NCI-H146 treated with DMSO at 0.1 percent for 48 hours (cell line): ENCODE results near the gene CELF2.
"Not testable (repeated sequence)": the region's sequence is repeated elsewhere in the genome, so short reads cannot be mapped to it uniquely, and the experiment has no call there.

Source experiments
- DNase-seq: peaks from one replicate; lab custom pipeline; 2025; ENCODE audit not compliant: unreplicated experiment; lab: John Stamatoyannopoulos, UW

Gene CELF2

DNA sequence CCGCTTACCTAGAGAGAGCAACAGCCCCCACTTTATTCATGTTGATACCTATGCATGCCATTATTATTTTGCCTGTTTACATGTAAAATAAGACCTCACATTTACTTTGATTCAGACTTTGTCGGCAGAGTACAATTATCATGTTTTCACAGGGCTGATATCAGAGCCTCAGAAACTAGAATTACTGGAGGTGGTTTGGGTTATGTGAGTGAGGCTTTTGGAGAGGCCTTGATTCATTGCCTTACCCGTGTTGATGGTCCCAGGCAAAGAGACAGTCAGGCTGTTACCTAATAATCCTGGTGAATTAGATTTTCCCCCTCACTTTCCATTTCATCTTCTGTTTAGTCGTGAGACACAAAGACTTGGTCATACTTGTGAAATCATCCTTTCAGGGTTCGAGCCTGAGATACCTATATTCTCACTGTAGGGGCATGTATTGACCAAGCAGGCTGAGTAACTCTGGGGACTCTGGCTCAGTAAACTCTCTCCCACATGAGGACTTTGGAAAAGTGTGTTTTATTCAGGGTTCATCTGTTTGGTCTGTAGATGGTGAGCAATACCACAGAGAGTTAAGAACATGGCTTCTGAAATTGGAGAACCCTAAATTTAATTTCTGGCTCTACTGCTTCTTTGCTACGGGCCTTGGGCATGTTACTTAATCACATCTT, 150.9 kb downstream of the CELF2 start:
- no peak for DNase-seq

DNA sequence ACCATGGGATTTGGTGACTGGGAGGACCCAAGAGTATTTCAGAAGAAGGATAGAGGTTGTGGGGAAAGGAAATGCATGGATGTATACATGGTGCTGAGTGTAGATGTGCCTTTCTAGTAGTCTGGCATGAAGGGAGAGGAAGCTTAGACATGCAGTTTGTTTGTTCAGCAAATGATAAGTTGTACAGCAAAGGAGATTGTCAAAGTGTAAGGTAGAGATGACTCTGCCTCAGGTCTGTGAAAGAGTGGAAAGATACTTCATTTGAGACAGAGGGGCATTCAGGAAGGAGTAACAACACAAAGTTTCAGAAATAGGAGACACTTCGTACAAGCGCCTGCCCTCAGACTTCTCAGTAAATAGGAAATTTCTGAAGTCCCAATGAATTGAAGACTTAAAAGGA, 152.3 kb downstream of the CELF2 start:
- no peak for DNase-seq

DNA sequence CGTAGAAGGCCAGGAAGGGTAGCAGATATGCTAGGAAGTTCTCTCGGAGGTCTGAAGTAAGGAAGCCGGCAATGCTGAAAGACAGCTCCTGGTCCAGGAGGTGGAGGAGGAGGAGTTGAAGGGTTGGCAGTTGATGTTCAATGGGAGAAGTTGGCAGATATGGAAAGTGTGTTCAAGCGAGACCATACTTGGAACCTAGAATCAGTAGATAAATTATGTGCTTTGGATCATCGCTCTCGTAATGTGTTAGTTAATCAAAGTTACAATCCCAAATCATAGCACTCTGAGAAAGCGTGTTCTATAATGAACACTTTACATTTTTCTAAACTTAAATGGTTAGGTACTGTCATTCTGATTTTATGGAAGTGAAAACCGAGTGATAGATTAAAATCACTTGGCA, 152.9 kb downstream of the CELF2 start:
- DNase-seq, result no peak

DNA sequence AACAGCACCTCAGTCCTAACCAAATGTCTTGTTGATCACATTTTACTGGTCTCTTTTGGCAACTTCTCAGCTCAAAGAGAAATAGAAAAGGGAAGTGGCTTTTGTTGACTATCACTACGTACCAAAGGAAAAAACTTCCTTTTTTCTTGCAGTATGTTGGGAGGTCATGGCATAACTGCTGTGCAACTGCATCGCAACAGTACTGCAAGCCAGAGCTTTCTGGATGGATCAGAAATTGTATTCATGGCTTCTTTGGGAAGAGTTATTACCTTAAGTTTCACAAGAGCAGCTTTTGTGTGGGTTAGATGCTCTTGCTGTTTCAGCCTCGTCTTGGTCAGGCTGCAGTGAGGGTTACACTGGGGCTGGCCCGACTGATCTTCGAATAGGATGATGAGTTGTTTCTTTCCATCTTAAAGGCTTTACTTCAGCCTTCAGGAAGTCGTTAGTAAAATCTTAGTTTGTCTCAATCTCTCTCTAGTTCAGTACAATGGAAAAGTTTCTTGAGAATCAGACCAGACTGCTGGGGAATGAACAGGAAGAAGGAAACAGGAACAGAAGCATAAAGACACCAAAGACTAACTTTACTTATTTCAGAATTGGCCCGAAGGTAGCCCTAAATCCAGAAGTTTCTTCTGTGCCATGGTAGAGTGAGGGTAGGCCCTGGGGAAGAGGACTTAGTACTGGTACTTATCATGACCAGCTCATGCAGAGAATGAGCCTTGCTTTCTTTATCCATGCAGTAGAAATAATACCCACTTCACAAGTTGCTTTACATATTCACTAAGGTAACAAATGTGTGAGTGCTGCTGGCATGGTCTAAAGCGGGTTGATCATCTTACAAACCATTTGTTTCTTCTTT, 153.6 kb downstream of the CELF2 start:
- DNase-seq, result no peak

DNA sequence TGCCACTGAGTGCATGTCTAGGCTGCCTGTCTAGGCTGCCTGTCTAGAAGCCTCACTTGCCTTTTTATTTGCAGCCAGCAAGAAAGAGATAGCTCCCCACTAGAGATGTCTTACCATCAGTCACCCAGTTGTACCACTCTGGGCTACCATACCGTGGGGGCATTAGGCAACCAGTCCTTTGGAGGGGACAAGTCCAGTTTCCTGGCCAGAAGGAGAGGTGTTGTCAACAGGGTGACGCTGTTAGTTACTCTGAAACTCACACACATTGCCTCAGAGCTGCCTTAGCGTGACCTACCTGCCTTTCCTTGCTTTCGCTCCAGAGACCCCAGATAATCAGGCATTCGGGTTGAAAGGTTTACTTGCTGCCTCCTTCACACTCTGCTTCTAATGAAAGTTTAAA, 155.4 kb downstream of the CELF2 start:
- no peak for DNase-seq

DNA sequence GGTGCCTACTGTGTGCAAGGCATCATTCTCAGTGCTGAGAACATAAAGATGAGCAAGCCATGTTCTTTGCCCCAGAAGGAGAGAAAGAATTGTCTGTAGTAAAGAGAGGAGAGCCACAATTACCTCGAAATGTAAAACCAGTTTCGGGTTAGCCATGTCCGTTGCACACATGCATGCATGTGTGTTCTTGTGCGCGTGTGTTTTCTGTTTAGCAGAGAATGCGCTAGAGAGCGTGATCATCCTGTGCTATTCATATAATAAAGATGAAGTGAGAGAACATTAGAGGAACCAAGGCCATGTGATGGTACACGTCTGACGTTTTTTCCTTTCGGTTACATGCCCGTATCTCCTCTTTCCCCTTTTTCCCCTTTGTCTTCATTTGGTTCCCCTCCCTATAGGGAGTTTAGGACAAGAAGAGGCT, 158.2 kb downstream of the CELF2 start:
- no peak for DNase-seq

DNA sequence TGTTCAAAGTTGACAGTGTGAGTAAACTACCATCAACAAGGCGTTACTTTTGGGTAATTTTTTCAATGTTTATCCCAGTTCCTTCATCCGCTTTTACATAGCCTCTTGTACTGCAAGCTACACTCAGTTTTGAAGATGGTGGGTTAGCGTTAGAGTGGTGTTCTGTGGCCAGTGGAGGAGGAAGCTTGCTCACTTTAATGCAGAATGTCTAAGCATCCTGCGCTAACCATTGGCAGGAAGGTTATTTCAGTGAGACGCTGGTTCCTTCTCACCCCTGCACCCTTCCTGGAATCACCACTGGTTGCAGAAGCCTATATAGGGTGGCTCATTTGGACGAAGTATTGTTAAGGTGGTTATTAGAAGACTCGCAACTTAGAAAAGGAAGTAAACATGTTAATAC, 159.1 kb downstream of the CELF2 start:
- DNase-seq, result no peak

DNA sequence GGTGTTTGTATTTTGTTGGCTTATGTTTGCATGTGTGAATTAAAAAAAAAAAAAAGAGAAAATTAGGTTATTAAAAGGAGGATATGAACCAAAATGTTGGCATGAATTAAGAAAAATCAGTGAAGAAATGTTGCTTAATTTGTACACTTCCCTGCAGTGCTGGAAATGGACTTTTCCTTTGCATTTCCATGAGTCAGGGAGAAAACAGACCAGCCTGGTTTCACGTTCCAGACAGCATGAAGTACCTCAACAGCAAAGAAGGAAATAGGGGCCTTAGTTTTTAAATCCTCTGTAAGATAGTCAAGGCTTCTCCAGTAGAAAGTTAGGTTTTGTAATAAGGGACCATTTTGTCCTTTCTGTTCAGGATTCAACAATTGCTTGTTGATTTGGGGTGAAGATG, 159.7 kb downstream of the CELF2 start:
- DNase-seq, result no peak

DNA sequence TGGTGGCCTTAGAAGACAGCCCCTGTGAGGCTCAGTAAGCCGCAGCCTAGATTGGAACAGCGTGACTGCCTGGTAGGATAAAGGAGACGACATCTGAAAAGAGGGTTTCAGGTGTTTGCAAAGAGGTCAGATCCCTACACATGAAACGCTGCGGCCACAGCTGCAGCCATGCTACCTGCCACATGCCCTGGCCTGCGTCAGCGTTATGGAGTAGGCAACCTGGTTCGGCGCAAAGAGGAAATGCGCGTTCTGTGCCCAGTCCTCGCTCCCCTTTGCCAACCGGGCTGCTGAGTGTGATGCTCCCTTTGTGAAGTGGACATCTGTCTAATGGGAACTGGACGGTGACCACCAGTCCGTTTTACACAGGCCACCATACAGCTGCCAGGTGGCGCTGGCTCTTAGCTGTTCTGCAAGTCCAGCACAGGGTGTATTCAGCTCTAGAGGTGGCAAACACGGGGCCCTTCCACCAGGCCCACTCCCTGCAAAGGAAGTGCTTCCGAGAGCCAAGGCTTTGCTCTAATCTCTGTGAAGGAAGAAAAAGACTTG, 160.3 kb downstream of the CELF2 start:
- no peak for DNase-seq

DNA sequence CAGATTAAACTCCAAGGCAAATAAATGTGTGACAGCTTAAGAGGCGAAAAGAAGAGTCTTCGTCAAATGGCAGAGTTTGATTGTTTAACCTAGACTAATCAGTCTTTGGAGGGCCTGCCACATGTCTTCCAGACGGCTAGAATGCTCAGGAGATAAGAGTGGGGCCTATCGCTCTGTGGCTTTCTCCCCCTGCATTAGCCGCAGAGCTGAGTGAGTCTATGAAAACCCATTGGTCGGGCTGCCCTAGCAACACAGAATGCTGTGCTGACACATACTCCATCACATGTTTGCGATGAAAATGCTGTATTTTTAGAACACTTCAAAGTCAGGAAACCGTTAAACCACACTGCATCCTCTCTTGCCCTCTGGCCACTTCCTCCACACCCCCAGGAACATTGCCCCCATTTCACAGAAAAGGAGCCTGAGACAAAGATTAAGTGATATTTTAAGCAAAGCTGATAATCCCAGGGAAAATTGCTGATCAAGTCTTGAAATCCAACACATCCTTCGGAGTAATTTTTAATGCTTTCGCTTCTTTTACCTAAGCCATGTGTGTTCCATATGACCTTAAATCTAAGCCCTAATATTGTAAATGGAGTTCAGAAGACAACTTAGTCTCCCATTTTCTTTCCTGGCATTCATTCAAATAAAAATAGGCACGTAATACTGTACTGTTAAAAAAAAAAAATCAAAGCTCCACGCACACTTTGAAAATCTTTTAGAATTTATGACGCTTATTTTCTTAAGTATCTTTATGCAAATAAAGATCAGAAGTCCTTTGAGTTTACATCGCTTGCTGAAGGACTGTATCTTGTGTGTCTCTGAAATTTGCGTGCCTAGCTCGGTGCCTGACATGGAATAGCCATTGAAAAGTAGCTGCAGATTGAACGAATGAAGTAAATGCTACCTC, 161.2 kb downstream of the CELF2 start:
- DNase-seq, result no peak

DNA sequence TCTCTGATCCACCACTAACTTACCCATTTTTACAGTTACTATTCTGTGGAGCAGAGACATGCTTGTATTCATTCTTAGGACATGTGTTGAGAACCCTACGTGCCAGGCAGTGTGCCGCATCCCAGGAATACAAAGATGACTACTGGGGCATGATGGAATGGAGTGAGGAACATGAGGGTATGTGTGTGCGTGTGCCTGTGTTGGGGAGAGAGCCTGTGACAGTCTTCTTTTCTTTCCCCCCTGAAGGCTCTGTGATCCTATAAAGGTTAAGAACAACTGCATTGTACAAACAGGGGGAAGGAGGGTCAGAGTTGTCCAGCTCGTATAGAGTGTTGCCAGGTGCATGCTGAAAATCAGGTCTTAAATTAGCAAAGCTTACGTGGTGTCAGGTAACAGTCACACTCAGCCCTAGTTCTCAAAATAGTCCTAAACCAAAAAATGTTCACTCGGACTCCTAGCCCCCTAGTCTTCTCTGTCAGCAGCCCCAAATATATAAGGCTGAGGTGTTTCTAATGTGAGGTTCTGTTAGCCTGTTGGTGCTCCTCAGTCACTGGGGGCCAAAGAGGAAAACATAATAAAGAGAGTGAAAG, 161.9 kb downstream of the CELF2 start:
- no peak for DNase-seq

DNA sequence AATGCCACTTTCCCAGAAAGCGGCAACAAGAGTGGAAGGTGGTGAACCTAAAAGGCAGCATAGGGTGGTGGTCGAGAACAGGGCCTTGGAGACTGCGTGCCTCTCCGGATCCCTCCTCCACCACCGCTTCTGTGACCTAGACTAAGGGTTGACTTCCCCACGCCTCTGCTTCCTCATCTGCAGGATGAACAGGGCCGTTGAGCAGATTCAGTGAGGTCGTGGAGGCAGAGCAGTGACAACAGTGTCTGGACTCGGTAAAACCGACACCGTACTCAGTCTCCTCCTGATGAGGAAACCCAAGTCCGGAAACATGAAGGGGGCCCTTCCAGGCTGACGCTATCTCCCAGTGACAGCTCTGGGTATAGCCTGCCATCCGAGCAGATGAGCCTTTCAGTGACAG, 162.6 kb downstream of the CELF2 start:
- no peak for DNase-seq

DNA sequence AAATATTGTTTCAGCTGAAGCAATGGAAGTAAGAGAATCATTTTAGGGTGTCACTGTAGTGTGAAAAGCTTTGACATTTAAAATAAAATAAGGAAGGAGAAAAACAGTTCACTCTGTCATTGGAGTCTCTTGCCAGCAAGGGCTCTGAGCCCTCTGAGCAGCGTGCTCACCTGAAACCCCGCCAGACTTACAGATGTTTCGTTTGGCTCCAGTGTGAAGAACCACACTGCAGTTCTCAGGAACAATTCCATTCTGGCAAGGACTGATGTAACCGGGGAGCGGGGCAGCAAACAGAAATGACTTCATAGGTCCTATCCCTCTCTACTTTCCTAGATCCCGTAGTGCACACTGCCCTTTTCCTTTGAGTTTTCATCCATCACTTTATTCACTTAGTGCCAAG, 164.3 kb downstream of the CELF2 start:
- no peak for DNase-seq

DNA sequence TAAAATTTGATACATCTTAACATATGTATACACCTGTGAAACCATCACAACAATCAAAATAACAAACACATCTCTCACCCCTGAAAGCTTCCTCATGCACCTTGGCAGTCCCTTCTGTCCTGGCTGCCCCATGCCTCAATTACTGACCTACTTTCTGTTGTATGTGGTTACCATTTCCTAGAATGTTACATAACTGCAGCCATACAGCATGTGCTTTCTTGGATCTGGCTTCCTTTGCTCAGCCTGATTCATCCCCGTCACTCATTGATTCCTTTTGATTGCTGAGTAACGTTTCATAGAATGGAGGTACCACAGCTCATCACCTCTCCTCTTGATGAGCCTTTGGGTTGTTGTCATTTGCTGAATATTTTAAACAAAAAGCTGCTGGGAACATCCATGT, 165.3 kb downstream of the CELF2 start:
- no peak for DNase-seq

DNA sequence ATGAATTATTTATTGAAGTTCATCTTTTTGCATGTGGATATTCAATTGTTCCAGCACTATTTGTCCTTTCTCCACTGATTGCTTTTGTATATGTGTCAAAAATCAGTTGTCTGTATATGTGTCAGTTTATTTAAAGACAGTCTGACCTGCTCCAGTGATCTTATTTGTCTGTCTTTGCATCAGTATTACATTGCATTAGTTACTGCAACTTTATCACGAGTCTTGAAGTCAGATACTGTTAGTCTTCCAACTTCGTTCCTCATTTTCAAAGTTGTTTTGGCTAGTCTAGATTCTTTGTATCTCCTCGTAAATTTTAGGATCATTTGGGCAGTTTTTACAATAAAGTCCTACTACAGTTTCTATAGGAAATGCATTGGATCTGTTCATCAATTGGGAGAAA, 166.4 kb downstream of the CELF2 start:
- no peak for DNase-seq

DNA sequence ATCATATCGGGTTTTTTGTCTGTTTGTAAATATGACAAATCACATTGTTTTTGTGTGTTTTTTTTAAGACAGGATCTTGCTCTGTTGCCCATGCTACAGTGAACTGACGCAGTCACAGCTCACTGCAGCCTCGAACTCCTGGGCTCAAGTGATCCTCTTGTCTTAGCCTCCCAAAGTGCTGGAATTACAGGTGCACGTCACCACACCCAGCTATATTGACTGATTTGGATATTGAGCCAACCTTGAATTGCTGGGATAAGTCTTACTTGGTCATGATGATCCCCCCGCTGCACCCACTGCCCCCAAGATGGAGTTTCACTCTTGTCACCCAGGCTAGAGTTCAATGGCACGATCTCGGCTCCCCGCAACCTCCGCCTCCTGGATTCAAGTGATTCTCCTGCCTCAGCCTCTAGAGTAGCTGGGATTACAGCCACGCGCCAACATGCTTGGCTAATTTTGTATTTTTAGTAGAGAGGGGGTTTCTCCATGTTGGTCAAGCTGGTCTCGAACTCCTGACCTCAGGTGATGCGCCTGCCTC, 167.5 kb downstream of the CELF2 start:
- DNase-seq, result not testable (repeated sequence)

DNA sequence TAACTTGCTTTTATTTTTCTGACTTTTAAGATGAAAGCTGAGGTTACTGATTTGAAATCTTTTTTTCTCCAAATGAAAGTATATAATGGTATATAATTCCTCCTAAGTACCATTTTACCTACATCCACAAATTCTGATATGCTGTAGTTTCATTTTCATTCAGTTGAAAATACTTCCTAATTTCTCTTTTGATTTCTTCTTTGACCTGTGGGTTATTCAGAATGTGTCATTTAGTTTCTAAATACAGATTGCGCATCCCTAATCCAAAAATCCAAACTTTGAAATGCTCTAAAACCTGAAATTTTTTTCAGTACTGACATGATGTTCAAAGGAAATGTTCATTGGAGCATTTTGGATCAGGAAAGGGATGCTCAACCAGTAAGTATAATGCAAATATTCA, 168.7 kb downstream of the CELF2 start:
- no peak for DNase-seq

DNA sequence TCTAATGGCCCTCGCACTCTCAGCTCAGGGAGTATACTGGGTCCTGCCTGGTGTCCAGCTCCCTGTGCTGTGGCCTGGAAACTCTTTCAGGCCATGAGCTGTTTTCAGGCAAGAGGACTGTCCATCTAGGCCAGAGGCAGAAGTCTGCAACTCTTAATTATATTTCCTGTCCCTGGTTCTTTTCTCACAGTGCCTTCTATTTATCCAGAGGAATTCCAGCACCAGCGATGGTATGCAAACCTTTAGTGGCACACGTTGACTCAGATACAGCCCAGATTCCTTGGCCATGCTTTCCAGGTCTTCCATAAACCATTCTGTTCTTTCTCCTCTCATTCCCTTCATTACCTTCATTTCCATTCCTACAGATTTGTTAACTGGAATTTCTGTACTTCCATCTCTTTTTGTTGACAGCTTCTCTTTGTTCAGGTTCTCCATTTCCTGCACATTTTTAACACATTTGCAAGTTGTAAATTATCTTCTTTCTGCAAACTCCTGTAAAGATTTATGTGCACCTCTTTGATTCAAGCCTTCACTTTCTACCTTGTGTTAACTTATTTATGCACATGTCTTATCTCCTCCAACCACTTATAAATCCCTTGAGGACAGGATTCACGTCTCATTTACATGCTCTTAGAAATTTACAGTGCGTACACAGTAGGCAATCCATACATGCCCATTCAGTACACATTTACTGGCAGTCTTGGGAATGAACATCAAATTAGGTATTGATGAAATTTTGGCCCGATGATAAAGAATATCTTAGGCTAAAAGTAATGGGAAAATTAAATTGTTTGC, 172.1 kb downstream of the CELF2 start:
- no peak for DNase-seq

DNA sequence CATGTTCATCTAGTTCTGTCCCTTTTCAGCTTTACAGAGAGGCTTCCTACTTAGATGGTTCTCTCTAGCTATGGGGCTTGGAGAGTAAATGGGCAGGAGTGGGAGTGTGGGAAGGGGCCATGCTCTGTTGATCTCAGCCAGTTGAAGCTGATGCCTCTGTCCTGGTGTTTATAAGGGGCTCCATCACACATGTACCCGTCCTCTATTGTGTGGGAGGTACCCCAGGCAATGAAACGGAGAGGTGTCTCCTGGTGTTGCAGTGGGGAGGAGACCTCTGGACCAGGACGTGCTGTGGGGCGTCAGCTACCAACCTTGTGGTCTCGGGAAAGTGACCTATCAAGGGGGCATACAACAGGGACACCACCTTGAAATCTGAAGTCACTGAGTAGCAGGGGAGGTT, 173.5 kb downstream of the CELF2 start:
- no peak for DNase-seq

DNA sequence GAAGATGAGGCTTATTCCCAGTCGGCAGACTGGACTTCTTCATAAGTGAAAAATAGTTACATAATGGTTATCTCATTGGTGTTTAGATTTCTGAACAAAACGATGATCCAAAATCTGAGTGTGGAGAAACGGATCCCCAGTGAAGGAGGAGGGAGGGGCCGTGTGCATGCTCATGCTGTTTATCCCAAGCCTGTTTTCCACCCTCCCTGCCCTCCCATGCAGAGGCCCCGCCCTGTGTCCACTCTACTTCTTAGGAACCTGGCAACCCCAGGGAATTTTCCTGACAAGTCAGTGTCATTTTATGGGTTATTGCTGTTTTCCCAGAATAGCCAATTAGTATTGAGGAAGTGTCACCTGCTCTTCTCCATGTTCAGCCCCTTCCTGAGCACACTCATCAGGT, 174.0 kb downstream of the CELF2 start:
- no peak for DNase-seq
